Kidney epithelial cell (primary cell): ENCODE data around the gene BMPR1B. TPM values are rescaled to one million over a fixed set of nuclear protein-coding genes. Genes with fewer than 3 reads are reported as not detected.

Experiments
- DNase-seq: peaks from one replicate; pipeline ENCODE4 v3.0.0-alpha.2; 2010; ENCODE audit warnings: low read depth
- H3K27me3 ChIP-seq: 2 replicates; pipeline ENCODE4 v1.6.0; 2011; ENCODE audit warnings: low read length; ENCODE audit not compliant: control insufficient read depth, insufficient read depth
- H3K36me3 ChIP-seq: 2 replicates; pipeline ENCODE4 v1.5.1; 2011; ENCODE audit warnings: low read length; ENCODE audit not compliant: control insufficient read depth, insufficient read depth
- H3K4me3 ChIP-seq: 2 replicates; pipeline ENCODE4 v1.5.1; 2011; ENCODE audit warnings: low read depth, mild to moderate bottlenecking, control low read depth, low read length
- CTCF ChIP-seq: IDR thresholded peaks from 2 replicates; pipeline ENCODE4 v1.5.1; 2011; ENCODE audit warnings: mild to moderate bottlenecking, moderate library complexity, low read length, control low read depth, inconsistent platforms; ENCODE audit not compliant: insufficient read depth, poor library complexity, severe bottlenecking
- total RNA-seq: library from RNA; depleted of rRNA; stranded (reverse); fragments of >200 nt; gene quantifications from 2 replicates; pipeline ENCODE4 v1.2.3, GENCODE V29; 2015

The BMPR1B gene
- total RNA-seq, 1 donor from 2014 or later: 9.2 TPM

DNA sequence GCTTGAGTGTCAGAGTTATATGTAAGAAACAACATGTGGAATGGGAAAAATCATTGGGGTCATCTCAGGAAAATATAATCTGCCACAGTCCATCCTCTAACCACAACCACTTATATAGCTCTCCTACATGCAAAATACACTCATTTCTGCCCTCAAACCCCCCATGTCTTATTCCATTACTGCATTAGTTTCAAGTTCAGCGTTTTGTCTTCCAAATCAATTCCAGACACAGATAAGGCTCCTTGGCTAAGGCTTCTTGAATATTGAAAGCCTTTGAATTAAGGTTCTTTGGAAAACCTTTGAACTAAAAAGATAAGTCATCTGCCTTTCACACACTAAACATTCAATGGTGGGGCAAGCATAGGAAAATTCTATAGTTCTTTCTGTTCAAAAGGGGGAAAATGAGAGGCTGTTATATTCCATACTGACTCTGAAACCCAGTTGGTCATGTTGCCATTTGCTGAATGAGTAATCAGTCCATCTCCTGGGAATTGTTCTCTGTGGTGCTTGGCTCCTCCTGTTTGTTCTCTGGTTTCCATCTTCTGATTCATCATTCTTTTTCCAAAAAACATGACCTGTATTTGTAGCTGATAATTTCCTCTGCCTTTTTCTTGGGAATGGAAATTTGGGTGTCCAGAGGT lies 218.7 kb downstream of the BMPR1B start:
- no peaks in the 10 kb centered on the region for H3K36me3 ChIP-seq
- no peak for TF ChIP-seq CTCF
- no peak overlapping the region for H3K4me3 ChIP-seq
- no peak for DNase-seq
- H3K27me3 ChIP-seq: no peaks in the 10 kb centered on the region

- DNase-seq: no peak
- Histone ChIP-seq H3K27me3 (no peaks in the 10 kb centered on the region), H3K36me3 (no peaks in the 10 kb centered on the region), H3K4me3 (no peak overlapping the region)
- no peak for TF ChIP-seq CTCF
These were observed 221.1 kb downstream of the BMPR1B start for GRCh38 chr4:94978904-94979303.

GRCh38 chr4:94979621-94980020 lies 221.9 kb downstream of the BMPR1B start:
- no peaks in the 10 kb centered on the region for H3K27me3 ChIP-seq
- H3K4me3 ChIP-seq: no peak overlapping the region
- no peaks in the 10 kb centered on the region for H3K36me3 ChIP-seq
- no peak for DNase-seq
- TF ChIP-seq CTCF: no peak

GRCh38 chr4:94995684-94996394 lies 238.1 kb downstream of the BMPR1B start:
- no peak for TF ChIP-seq CTCF
- Histone ChIP-seq H3K27me3 (no peaks in the 10 kb centered on the region), H3K36me3 (no peaks in the 10 kb centered on the region), H3K4me3 (peak overlapping the region; percentile 11)
- no peak for DNase-seq

GRCh38 chr4:95000076-95000648 lies 242.4 kb downstream of the BMPR1B start:
- Histone ChIP-seq H3K4me3 (no peak overlapping the region), H3K27me3 (no peaks in the 10 kb centered on the region), H3K36me3 (no peaks in the 10 kb centered on the region)
- TF ChIP-seq CTCF: no peak
- no peak for DNase-seq

DNA sequence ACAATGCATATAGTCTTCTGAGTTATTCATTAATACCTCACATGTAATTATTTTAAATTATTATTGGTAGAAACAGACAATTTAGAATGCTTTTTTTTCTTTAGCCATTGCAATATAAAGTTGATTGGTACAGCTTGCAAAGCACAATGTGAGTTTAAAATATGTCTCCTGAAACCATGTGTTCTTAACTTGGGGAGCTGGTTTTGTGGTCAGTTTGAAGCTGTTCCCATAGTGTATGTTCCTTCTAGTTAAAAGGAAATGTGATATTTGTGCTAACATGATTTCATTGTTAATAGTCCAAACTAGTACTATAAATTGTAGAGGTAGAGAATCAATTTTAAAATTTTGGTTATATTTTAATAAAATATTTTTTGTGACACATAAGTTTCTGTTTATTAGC lies 247.2 kb downstream of the BMPR1B start:
- Histone ChIP-seq H3K36me3 (no peaks in the 10 kb centered on the region), H3K4me3 (no peak overlapping the region), H3K27me3 (no peaks in the 10 kb centered on the region)
- TF ChIP-seq CTCF: no peak
- no peak for DNase-seq
